K562 (cell line): ENCODE measurements around the gene HS6ST1.

Experiments used
- ARNT ChIP-seq, 2 experiments: fragments of 450-650 bp; IDR thresholded peaks; 2 replicates each; pipeline ENCODE4 v1.6.1; 2016; ENCODE audit warnings: mild to moderate bottlenecking in 1 of 2
- CTCF ChIP-seq, 3 experiments: IDR thresholded peaks in 2 of 3; conservative IDR thresholded peaks in 1 of 3; 2 replicates each; pipeline ENCODE4 v1.5.1; 2011 to 2012; ENCODE audit warnings: low read length in 3 of 3, mild to moderate bottlenecking in 3 of 3, control low read depth in 2 of 3, improper control_type of control experiment in 1 of 3, inconsistent platforms in 1 of 3, low read depth in 1 of 3, mixed read lengths in 1 of 3, moderate library complexity in 1 of 3; ENCODE audit not compliant: insufficient read depth in 2 of 3
- ELF2 ChIP-seq: fragments of 250-450 bp; sonication (Bioruptor Pico); IDR thresholded peaks from 2 replicates; pipeline ENCODE4 v1.5.0; 2021; ENCODE audit warnings: mild to moderate bottlenecking
- IRF9 ChIP-seq: fragments of 450-650 bp; IDR thresholded peaks from 2 replicates; pipeline ENCODE4 v1.6.1; 2016; ENCODE audit warnings: missing biosample characterization, missing genetic modification characterization
- JUN ChIP-seq, 2 experiments: sonication (generic) in 1 of 2; formaldehyde crosslinking in 1 of 2; IDR thresholded peaks; 2 replicates each; pipeline versions ENCODE4 v1.6.1 to v1.8.0; 2012 to 2022; ENCODE audit warnings: borderline replicate concordance in 2 of 2, mild to moderate bottlenecking in 2 of 2, improper control_type of control experiment in 1 of 2, low read depth in 1 of 2, low read length in 1 of 2, missing genetic modification reagents in 1 of 2
- MIER1 ChIP-seq: fragments of 450-650 bp; IDR thresholded peaks from 2 replicates; pipeline ENCODE4 v1.6.1; 2016; ENCODE audit warnings: antibody characterized with exemption, mild to moderate bottlenecking, low read depth
- TAF1 ChIP-seq: IDR thresholded peaks from 2 replicates; pipeline ENCODE4 v1.6.1; 2011; ENCODE audit warnings: mild to moderate bottlenecking, low read length, moderate library complexity; ENCODE audit not compliant: insufficient read depth, control insufficient read depth, severe bottlenecking; ENCODE audit errors: extremely low read depth
- TAF9B ChIP-seq: fragments of 450-650 bp; IDR thresholded peaks from 2 replicates; pipeline ENCODE4 v1.6.1; 2018; ENCODE audit warnings: mild to moderate bottlenecking; ENCODE audit not compliant: partially characterized antibody
- TBP ChIP-seq: optimal IDR thresholded peaks from 2 replicates; pipeline ENCODE3; 2011; ENCODE audit warnings: low read depth, low read length, improper control_type of control experiment

GRCh38 chr2:128291161-128291843 lies 27.4 kb downstream of the HS6ST1 start:
- TF ChIP-seq MIER1 (no peak), JUN (IDR thresholded peaks at IDR 0.05; ENCODE audit: borderline replicate concordance, low read depth, low read length) (no peak), JUN (CRISPR knock-in tag; IDR thresholded peaks at IDR 0.05; ENCODE audit: borderline replicate concordance) (no peak), CTCF (IDR thresholded peaks at IDR 0.05 in 2 of 3, conservative IDR thresholded peaks at IDR 0.05 in 1 of 3; ENCODE audit: insufficient read depth in 2 of 3, low read depth in 1 of 3, low read length in 3 of 3) (no peak), TAF1 (no peak), IRF9 (tag) (no peak), ELF2 (CRISPR knock-in tag) (no peak), TAF9B (no peak), ARNT (IDR thresholded peaks at IDR 0.05) (no peak), TBP (no peak)
